GM12875 (cell line): Measurements from ENCODE around the gene AK5.
"Not testable (repeated sequence)": the region's sequence is repeated elsewhere in the genome, so short reads cannot be mapped to it uniquely, and the experiment has no call there.

Experiments used
- H3K4me3 ChIP-seq: one replicate; pipeline ENCODE4 v1.5.1; 2011; ENCODE audit warnings: low read depth, low read length, control low read depth
- CTCF ChIP-seq: IDR thresholded peaks from 2 replicates; pipeline ENCODE4 v1.5.1; 2011; ENCODE audit warnings: low read depth, mild to moderate bottlenecking, control low read depth, inconsistent platforms, low read length, moderate library complexity, borderline replicate concordance; ENCODE audit not compliant: insufficient read depth

Gene AK5

DNA sequence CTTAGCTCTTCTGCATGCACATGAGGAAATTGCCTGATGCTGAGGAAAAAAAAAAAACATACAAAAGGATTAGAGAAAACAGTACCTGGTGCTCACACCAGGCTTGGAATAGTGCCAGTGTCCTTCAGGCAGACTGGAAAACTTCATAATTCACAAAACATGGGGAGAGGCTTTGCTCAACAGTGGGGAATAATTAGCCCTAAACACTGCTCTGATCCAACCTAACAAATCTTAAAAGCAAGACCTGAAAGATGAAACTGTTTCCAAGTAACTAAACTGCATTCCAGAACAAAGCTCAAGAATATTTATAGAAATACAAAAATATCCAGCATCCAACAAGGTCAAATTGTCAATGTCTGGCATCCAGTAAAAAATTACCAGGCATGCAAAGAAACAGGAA lies 124.8 kb downstream of the AK5 start:
- H3K4me3 ChIP-seq: no peak overlapping the region
- no peak for TF ChIP-seq CTCF

- TF ChIP-seq CTCF: no peak
Measured at GRCh38 chr1:77407738-77408375, 126.0 kb downstream of the AK5 start.

DNA sequence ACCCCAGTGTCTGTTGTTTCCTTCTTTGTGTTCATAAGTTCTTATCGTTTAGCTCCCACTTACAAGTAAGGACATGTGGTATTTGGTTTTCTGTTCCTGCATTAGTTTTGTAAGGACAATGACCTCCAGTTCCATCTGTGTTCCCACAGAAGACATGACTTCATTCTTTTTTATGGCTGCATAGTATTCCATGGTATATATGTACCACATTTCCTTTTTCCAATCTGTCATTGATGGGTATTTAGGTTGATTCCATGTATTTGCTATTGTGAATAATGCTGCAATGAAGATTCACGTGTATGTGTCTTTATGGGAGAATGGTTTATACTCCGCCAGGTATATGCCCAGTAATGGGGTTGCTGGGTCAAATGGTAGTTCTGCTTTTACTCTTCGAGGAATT lies 127.1 kb downstream of the AK5 start:
- not testable (repeated sequence) for H3K4me3 ChIP-seq

More at GRCh38 chr1:77407738-77408375, 126.0 kb downstream of the AK5 start:
- H3K4me3 ChIP-seq: no peak overlapping the region

DNA sequence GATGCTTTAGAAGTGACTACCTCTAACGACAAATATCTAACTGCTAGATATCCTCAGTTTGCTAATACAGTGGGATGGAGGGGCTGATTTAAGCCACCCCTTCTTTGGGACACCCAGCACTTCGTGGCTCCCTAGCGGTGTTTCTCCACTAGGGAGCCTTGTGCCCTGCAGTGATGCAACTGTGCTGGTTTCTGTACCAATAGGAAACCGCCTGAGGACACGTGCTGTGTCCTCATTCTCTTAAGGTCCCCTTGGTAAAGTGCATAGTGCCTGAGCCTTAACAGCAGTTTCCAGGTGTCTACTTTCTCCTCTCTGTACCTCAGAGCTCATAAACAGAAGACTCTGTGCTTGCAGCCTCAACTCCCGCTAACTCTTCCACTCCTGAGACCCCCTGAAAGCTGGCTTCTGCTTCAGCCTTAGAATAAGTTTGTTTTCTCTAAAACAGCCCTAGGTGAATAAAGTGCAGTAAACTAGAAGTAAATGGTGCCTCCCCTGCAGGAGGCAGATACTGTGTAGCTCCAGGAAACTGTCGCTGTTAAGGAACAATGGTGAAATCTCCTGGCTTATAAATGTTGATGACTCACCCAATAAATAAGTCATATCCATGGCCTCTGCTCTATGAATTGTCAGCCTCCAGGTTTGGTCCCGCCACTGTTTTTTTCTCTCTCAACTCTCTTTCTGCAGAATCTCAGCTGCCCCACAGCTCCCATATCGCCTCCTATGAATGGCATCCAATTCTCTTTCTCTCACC lies 130.4 kb downstream of the AK5 start:
- no peak overlapping the region for H3K4me3 ChIP-seq
- no peak for TF ChIP-seq CTCF

- H3K4me3 ChIP-seq: no peak overlapping the region
- no peak for TF ChIP-seq CTCF
Measured at GRCh38 chr1:77412820-77413530, 131.2 kb downstream of the AK5 start.

DNA sequence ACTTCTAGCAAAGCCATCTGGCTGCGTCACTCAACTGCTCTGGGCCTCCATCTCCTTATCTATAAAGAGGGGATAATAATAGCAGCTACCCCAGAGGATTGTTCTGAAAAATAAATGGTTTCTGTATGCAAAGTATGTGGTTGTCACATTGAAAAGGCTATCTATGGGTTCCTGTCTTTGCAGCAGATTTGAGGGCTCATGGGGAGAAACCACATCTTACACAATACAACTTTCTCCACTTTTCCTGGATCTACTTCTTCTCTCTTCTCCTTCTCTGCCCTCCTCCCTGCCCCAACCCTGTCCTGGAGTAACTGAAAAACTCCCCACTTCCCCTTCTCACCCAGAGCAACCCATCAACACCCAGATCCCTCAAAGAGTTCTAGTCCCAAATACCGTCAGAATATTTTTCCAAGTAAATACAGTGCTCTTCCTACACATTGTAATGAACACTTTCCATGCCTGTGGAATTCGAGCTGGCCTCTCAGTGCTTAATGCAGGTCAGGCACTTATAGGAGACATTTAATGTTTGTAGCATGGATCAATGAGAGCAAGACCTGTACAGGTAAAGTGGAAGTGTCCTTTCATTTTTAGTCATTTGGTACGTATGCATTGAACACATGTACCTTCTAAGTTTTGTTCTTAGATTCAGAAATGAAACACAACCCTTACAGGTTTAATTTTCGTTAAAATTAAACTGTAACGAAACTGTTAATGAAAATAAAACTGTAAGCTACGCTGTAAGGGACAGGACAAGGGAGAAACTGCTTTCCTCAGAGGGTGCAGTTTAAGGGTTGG lies 131.9 kb downstream of the AK5 start:
- H3K4me3 ChIP-seq: no peak overlapping the region
- TF ChIP-seq CTCF: no peak

DNA sequence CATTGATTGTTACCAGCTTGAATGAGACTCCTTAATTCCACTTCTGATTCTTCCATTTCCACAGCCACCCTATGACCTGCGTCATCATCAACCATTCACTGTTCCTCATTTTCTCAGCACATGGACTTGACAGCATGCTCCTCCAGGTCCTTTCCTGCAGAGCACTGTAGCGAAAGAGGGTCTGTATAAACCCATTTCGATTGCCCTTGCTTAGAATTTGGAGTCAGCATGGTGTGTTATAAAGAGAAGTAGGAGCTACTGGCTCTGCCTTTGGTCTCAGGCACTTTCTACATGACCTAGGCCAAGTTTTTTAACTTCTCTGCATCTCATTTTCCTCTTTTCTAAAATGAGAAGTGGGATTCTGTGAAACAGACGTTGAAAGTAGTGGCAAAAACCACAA lies 133.8 kb downstream of the AK5 start:
- no peak for TF ChIP-seq CTCF
- H3K4me3 ChIP-seq: no peak overlapping the region
